Measurements from ENCODE around the gene GAS7.

DNA sequence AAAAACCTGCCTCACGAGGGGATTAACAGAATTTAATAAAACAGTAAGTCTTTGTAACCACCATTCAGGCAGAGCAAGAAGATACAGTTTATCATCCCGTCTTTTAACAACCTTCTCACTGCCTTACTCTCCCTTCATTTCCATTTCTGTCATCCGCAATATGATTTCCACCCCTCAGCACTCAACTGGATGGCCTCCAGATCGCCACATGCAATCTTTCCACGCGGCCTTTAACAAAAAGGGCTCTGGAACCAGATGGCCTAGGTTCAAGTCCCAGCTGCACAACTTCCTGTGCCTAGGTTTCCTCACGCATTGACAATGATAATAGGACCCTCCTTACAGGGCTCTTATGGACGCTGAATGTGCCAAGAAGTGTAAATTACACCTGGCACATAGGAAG lies 103.6 kb downstream of the GAS7 start:
- TF ChIP-seq POLR2AphosphoS5 (IDR thresholded peaks at IDR 0.05; ENCODE audit: borderline replicate concordance, low read depth, low read length) = no peak
- no peak for TF ChIP-seq EZH2 (IDR thresholded peaks at IDR 0.05)
- TF ChIP-seq FOXP2 (optimal IDR thresholded peaks at IDR 0.05; ENCODE audit: control extremely low read depth, extremely low read length, insufficient read depth) = no peak
